Suprapubic skin (tissue), 3 donors: Measurements from ENCODE around the gene BDH1.

Experiments used
- CTCF ChIP-seq, 2 donors: fragments of 200-600 bp in 1 of 2; fragments of 450-650 bp in 1 of 2; sonication (generic) in 1 of 2; IDR thresholded peaks; one replicate each; pipeline ENCODE4 v1.5.1; 2016 to 2019; ENCODE audit warnings: antibody characterized with exemption in 2 of 2, mild to moderate bottlenecking in 1 of 2, moderate library complexity in 1 of 2
- EP300 ChIP-seq: sonication (generic); formaldehyde crosslinking; IDR thresholded peaks from one replicate; pipeline ENCODE4 v1.6.1; 2017; ENCODE audit warnings: antibody characterized with exemption
- POLR2A ChIP-seq, 2 donors: fragments of 450-650 bp; IDR thresholded peaks; one replicate each; pipeline ENCODE4 v1.6.1; 2017; ENCODE audit warnings: antibody characterized with exemption in 2 of 2, mild to moderate bottlenecking in 2 of 2, moderate library complexity in 2 of 2

DNA sequence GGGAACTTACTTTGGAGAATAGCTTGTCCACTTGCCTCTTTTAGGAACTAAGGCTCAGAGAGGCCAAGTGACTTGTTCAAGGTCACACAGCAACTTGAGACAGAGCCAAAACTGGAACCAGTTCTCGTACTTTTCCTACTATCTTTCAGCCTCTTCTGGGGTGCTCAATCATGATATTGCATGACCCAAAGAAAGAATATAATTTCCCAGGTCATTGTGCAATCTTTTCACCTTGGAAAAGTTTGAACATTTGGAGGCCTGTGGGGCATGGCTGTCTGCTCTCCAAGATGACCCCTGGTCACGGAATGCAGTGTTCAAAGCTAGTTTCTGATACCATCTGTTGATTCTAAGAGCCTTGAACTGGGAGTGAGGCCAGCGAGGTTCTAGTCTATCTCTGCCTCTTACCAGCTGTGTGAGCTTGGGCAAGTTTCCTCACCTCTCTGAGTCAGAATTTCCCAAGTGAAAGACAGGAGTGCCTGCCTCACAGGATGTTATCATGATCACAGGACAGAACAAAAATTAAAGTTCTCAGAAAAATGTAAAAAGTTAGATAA lies 89.7 kb downstream of the BDH1 start:
- TF ChIP-seq CTCF (IDR thresholded peaks at IDR 0.05) = no peak
- no peak for TF ChIP-seq EP300
- TF ChIP-seq POLR2A (IDR thresholded peaks at IDR 0.05) = no peak
